ENCODE measurements around the gene IL31RA.
"Not testable (repeated sequence)": the region's sequence is repeated elsewhere in the genome, so short reads cannot be mapped to it uniquely, and the experiment has no call there.

IL31RA gene

DNA sequence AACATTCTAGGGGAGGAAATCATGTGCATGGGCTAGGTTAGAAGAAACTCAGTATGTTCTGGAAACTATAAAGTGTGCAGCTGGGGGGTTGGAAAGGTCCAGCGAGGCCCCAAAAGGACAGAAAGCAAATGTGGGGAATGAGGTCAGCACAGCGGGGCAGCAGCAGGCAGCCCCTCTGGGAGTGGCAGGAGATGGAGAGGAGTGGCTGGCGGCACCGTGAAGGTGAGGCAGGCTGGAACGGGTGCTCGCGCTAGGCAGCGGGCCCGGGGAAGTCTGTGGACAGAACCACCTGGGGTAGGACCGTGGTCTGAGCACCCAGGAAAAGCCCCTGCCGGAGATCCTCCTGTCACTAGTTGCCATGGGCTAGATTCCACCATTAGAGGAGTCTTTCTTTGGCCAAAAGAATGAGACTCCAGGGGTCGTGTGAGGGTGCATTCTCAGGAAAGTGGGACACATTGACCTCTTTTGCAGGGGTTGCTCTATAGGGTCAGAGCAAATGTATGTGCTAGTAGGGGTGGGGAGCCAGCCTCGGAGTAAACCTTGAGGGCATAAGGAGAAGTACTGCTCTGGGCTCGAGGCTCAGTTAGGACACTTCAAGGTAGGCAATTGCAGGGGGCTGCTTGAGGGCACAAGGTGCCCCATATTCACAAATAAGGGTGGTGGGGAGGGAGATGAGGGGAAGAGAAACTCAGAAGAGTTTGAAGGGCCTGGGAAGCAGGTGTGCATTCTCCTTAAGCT, 82.4 kb downstream of the IL31RA start:
- no peak overlapping the region for H3K4me3 ChIP-seq (ENCODE audit: control insufficient read depth, low read depth, low read length)
- no peak for DNase-seq (ENCODE audit: low read depth)
- TF ChIP-seq, protein P1, sequence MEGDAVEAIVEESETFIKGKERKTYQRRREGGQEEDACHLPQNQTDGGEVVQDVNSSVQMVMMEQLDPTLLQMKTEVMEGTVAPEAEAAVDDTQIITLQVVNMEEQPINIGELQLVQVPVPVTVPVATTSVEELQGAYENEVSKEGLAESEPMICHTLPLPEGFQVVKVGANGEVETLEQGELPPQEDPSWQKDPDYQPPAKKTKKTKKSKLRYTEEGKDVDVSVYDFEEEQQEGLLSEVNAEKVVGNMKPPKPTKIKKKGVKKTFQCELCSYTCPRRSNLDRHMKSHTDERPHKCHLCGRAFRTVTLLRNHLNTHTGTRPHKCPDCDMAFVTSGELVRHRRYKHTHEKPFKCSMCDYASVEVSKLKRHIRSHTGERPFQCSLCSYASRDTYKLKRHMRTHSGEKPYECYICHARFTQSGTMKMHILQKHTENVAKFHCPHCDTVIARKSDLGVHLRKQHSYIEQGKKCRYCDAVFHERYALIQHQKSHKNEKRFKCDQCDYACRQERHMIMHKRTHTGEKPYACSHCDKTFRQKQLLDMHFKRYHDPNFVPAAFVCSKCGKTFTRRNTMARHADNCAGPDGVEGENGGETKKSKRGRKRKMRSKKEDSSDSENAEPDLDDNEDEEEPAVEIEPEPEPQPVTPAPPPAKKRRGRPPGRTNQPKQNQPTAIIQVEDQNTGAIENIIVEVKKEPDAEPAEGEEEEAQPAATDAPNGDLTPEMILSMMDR (conservative IDR thresholded peaks at IDR 0.05; ENCODE audit: control insufficient read depth, insufficient read depth, low read depth, low read length) = no peak

DNA sequence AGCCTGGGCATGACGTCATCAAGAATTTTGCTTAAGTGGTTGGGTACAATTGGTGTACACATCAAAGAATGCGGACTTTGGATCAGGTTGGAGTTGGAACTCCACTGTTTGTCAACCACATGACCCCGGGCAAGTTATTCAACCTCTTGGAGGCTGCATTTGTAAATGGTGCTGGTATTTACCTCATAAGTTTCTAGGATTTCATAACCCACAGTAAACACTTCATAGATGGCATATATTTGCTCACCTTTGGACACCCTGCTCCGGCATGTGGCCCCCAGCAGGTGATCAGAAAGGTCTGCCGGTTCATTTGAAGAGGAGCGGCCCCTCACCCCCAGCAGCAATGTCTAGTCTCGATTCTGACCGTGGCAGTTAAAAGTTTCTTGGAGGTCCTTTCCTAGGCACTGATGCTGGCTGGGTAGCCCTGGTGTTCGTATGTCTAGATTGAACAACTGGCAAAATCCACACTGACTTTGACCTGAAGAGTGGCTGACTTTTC, 83.0 kb downstream of the IL31RA start:
- H3K4me3 ChIP-seq (ENCODE audit: control insufficient read depth, low read depth, low read length) = no peak overlapping the region
- DNase-seq (ENCODE audit: low read depth) = no peak
- TF ChIP-seq, protein P1 (conservative IDR thresholded peaks at IDR 0.05; ENCODE audit: control insufficient read depth, insufficient read depth, low read depth, low read length) = no peak

DNA sequence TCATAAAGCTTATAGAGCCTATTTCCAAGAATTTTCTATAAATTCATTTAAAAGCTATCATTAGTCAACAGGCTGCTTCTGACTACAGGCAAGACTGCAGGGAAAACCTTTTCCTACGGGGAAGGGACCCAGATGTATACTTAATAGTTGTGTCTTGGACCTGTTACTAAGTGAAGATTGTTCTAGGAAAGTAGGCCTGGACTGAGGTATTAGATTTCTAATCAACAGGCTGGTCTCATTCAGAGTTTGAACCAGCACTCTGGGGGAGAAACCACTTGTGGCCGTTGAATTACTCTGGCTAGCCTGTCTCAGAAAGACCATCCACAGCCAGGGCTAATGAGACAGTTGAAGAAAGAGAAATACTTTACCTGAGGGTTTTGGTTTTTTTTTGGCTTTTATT, 83.6 kb downstream of the IL31RA start:
- no peak for DNase-seq (ENCODE audit: low read depth)
- TF ChIP-seq, protein P1 (conservative IDR thresholded peaks at IDR 0.05; ENCODE audit: control insufficient read depth, insufficient read depth, low read depth, low read length) = no peak
- no peak overlapping the region for H3K4me3 ChIP-seq (ENCODE audit: control insufficient read depth, low read depth, low read length)

DNA sequence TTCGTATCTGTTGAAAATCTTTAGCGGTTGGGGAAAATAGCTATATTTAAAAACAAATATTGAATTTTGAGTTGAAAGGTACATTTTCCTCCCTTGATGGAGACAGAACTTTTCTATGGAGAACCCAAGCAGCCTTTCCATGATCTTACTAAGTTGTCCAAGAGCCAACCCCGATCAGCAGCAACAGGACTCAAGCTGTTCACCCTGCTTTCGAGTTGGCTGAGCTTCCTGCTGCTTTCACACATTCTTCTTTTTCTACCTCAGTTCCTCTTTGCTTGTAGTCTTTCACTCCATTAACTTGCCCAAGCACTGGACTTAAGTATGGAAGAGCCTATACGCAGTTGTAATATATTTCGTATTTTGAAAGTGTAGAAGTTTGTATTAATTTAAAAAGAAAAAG, 84.2 kb downstream of the IL31RA start:
- no peak overlapping the region for H3K4me3 ChIP-seq (ENCODE audit: control insufficient read depth, low read depth, low read length)
- no peak for DNase-seq (ENCODE audit: low read depth)
- TF ChIP-seq, protein P1 (conservative IDR thresholded peaks at IDR 0.05; ENCODE audit: control insufficient read depth, insufficient read depth, low read depth, low read length) = no peak

DNA sequence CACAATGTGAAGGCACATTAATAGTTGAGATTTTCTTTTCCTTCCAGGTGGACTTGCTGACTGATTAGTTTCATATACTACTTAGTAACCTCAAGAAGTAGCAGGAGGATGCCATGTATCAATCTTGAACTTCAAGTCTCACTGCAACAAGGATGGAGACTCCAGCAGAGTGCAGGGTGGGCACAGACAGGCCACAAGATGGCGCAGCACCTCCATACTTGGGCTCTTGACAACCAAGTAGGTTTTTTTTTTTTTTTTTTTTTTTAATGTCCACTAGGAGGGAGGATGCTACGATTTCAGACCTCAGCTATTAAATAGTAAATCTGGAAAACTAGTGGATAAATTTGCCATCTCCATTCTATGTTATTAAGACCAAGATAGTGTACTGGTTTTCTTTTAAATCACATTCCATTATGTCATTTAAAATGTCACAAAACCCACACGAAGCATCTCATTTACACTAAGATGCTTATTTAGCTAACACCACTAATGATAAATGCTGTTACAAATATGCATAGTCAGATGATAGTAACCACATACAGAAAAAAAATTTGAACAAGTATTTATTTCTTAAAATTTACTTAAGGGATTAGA, 85.0 kb downstream of the IL31RA start:
- H3K4me3 ChIP-seq (ENCODE audit: control insufficient read depth, low read depth, low read length) = no peak overlapping the region
- TF ChIP-seq, protein P1 (conservative IDR thresholded peaks at IDR 0.05; ENCODE audit: control insufficient read depth, insufficient read depth, low read depth, low read length) = peak; percentile 92
- peak; percentile 88 for DNase-seq (ENCODE audit: low read depth)

DNA sequence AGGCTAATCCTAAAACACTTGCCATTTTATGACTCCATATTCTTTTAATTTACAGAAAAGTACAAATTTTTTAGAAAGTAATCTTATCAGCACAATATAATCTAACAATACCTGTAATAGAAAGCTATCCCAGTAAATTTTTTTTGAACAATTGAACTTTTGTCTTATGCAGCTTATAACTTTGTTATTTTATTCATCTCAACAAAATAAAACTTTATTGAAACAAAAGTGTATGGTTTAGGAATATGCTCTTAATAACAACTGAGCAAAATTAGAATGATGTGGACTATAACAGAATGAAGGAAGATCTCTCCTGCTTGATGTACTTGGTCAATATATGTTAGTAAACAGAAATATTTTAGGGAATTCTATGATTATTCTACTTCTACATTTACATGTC, 86.4 kb downstream of the IL31RA start:
- DNase-seq (ENCODE audit: low read depth); H3K4me3 ChIP-seq (ENCODE audit: control insufficient read depth, low read depth, low read length): not testable (repeated sequence)

DNA sequence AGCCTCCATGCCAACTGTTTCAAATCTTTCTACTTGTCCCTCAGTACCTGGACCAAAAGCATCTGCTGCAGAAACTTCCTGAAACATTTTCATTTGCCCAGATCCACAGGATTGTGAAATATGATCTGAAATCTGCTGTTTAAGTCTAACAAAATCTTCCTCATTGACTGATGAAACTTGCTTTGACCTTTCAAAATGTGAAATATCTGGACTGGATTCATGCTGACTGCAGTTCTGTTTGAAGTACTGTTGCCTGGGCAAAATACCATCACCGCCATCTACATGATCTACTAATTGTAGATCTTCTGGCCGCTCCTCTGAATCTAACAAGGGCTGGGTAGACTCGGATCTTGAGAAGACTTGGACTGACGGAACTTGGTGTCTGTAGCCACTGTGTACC, 90.0 kb downstream of the IL31RA start:
- not testable (repeated sequence) for DNase-seq (ENCODE audit: low read depth); H3K4me3 ChIP-seq (ENCODE audit: control insufficient read depth, low read depth, low read length)
